H1 (cell line): Measurements from ENCODE around the gene RALGAPA1. TPM values are rescaled to one million over a fixed set of nuclear protein-coding genes. Genes with fewer than 3 reads are reported as not detected.
A peak's percentile ranks its signal among the peaks of the same experiment; 100 is the strongest.

ENCODE experiments used
- BRCA1 ChIP-seq: IDR thresholded peaks from 2 replicates; pipeline ENCODE4 v1.6.1; 2012; ENCODE audit warnings: low read depth, low read length, improper control_type of control experiment
- JUN ChIP-seq: IDR thresholded peaks from 2 replicates; pipeline ENCODE4 v1.6.1; 2011; ENCODE audit warnings: low read depth, mild to moderate bottlenecking, improper control_type of control experiment, low read length
- MAFK ChIP-seq: IDR thresholded peaks from 2 replicates; pipeline ENCODE4 v1.6.1; 2012; ENCODE audit warnings: low read depth, mild to moderate bottlenecking, improper control_type of control experiment, low read length
- NANOG ChIP-seq: IDR thresholded peaks from 2 replicates; pipeline ENCODE4 v1.6.1; 2011; ENCODE audit warnings: low read length, low read depth, mild to moderate bottlenecking, inconsistent platforms; ENCODE audit not compliant: insufficient read depth, poor library complexity, severe bottlenecking
- RNF2 ChIP-seq: fragments of 200-900, 300-1000 bp; sonication (generic); IDR thresholded peaks from 2 replicates; pipeline ENCODE4 v1.7.1; 2016; ENCODE audit warnings: borderline replicate concordance, low read depth, mild to moderate bottlenecking, antibody characterized with exemption, low read length; ENCODE audit not compliant: poor library complexity, severe bottlenecking; ENCODE audit errors: missing control alignments
- SIN3A ChIP-seq, 2 experiments: IDR thresholded peaks in 1 of 2; conservative IDR thresholded peaks in 1 of 2; 2 replicates each; pipeline ENCODE4 v1.6.1; 2011 to 2012; ENCODE audit warnings: low read length in 2 of 2, improper control_type of control experiment in 1 of 2, low read depth in 1 of 2, mild to moderate bottlenecking in 1 of 2
- SP2 ChIP-seq: IDR thresholded peaks from 2 replicates; pipeline ENCODE4 v1.6.1; 2012; ENCODE audit warnings: mild to moderate bottlenecking, low read length, inconsistent platforms
- SP4 ChIP-seq: IDR thresholded peaks from 2 replicates; pipeline ENCODE4 v1.6.1; 2012; ENCODE audit warnings: low read length, inconsistent platforms
- SUZ12 ChIP-seq: fragments of 200-600 bp; sonication (generic); IDR thresholded peaks from 2 replicates; pipeline ENCODE4 v1.6.1; 2012; ENCODE audit warnings: mild to moderate bottlenecking, inconsistent platforms, low read length, moderate library complexity, mixed read lengths
- polyA plus RNA-seq, 7 experiments: library from polyadenylated mRNA; depleted of rRNA in 3 of 7; stranded (reverse) in 5 of 7; unstranded in 2 of 7; fragments of >200 nt in 5 of 7; fragments of 200-250 nt in 2 of 7; gene quantifications; 1 replicate in 5 of 7; 2 replicates in 1 of 7; 4 replicates in 1 of 7; pipeline versions ENCODE4 v1.2.1 to v1.2.3, GENCODE V29; 2011 to 2013; ENCODE audit warnings: missing spikeins in 2 of 7, mixed read lengths in 2 of 7
- total RNA-seq: library from RNA; stranded (reverse); fragmentation: NEBNext Ultra II Directional; extraction: Animal tissue kit (Norgen Biotek cat#: 25700); gene quantifications from 2 replicates; pipeline ENCODE4 v1.2.1, GENCODE V29; 2021
- TF ChIP-seq, protein P1 (sequence below): fragments of 300-600 bp; sonication (generic); IDR thresholded peaks from 2 replicates; pipeline ENCODE4 v1.7.1; 2012; ENCODE audit warnings: low read length, moderate library complexity, mild to moderate bottlenecking, inconsistent platforms; ENCODE audit not compliant: insufficient replicate concordance

RALGAPA1 gene
- total and polyA plus RNA-seq, 2 of the 8 experiments (the other 6 are each of a cell fraction or from before 2014, with no cell fraction given), result 4.2 to 26.7 TPM

DNA sequence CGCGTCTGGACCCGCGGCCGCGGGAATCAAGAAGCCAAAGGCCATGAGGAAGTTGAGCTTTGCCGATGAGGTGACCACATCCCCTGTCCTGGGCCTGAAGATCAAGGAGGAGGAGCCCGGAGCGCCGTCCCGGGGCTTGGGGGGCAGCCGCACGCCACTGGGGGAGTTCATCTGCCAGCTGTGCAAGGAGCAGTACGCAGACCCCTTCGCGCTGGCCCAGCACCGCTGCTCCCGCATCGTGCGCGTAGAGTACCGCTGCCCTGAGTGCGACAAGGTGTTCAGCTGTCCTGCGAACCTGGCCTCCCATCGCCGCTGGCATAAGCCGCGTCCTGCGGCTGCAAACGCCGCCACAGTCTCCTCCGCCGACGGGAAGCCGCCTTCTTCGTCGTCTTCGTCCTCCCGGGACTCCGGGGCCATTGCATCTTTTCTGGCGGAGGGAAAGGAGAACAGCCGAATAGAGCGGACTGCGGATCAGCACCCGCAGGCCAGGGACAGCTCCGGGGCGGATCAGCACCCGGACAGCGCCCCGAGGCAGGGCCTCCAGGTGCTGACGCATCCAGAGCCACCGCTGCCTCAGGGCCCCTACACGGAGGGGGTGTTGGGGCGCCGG, 274.1 kb downstream of the RALGAPA1 start (continued):
- TF ChIP-seq RNF2 (peak; percentile 22), JUN (no peak), BRCA1 (no peak), SUZ12 (peak; percentile 62), SP4 (peak; percentile 86; the same call in 1 of the 2 replicates), NANOG (no peak), SP2 (no peak), SIN3A (conservative IDR thresholded peaks at IDR 0.05 in 1 of 2, IDR thresholded peaks at IDR 0.05 in 1 of 2; ENCODE audit: low read depth in 1 of 2, low read length in 2 of 2) (peak; percentile 100), MAFK (no peak)
- TF ChIP-seq, protein P1, sequence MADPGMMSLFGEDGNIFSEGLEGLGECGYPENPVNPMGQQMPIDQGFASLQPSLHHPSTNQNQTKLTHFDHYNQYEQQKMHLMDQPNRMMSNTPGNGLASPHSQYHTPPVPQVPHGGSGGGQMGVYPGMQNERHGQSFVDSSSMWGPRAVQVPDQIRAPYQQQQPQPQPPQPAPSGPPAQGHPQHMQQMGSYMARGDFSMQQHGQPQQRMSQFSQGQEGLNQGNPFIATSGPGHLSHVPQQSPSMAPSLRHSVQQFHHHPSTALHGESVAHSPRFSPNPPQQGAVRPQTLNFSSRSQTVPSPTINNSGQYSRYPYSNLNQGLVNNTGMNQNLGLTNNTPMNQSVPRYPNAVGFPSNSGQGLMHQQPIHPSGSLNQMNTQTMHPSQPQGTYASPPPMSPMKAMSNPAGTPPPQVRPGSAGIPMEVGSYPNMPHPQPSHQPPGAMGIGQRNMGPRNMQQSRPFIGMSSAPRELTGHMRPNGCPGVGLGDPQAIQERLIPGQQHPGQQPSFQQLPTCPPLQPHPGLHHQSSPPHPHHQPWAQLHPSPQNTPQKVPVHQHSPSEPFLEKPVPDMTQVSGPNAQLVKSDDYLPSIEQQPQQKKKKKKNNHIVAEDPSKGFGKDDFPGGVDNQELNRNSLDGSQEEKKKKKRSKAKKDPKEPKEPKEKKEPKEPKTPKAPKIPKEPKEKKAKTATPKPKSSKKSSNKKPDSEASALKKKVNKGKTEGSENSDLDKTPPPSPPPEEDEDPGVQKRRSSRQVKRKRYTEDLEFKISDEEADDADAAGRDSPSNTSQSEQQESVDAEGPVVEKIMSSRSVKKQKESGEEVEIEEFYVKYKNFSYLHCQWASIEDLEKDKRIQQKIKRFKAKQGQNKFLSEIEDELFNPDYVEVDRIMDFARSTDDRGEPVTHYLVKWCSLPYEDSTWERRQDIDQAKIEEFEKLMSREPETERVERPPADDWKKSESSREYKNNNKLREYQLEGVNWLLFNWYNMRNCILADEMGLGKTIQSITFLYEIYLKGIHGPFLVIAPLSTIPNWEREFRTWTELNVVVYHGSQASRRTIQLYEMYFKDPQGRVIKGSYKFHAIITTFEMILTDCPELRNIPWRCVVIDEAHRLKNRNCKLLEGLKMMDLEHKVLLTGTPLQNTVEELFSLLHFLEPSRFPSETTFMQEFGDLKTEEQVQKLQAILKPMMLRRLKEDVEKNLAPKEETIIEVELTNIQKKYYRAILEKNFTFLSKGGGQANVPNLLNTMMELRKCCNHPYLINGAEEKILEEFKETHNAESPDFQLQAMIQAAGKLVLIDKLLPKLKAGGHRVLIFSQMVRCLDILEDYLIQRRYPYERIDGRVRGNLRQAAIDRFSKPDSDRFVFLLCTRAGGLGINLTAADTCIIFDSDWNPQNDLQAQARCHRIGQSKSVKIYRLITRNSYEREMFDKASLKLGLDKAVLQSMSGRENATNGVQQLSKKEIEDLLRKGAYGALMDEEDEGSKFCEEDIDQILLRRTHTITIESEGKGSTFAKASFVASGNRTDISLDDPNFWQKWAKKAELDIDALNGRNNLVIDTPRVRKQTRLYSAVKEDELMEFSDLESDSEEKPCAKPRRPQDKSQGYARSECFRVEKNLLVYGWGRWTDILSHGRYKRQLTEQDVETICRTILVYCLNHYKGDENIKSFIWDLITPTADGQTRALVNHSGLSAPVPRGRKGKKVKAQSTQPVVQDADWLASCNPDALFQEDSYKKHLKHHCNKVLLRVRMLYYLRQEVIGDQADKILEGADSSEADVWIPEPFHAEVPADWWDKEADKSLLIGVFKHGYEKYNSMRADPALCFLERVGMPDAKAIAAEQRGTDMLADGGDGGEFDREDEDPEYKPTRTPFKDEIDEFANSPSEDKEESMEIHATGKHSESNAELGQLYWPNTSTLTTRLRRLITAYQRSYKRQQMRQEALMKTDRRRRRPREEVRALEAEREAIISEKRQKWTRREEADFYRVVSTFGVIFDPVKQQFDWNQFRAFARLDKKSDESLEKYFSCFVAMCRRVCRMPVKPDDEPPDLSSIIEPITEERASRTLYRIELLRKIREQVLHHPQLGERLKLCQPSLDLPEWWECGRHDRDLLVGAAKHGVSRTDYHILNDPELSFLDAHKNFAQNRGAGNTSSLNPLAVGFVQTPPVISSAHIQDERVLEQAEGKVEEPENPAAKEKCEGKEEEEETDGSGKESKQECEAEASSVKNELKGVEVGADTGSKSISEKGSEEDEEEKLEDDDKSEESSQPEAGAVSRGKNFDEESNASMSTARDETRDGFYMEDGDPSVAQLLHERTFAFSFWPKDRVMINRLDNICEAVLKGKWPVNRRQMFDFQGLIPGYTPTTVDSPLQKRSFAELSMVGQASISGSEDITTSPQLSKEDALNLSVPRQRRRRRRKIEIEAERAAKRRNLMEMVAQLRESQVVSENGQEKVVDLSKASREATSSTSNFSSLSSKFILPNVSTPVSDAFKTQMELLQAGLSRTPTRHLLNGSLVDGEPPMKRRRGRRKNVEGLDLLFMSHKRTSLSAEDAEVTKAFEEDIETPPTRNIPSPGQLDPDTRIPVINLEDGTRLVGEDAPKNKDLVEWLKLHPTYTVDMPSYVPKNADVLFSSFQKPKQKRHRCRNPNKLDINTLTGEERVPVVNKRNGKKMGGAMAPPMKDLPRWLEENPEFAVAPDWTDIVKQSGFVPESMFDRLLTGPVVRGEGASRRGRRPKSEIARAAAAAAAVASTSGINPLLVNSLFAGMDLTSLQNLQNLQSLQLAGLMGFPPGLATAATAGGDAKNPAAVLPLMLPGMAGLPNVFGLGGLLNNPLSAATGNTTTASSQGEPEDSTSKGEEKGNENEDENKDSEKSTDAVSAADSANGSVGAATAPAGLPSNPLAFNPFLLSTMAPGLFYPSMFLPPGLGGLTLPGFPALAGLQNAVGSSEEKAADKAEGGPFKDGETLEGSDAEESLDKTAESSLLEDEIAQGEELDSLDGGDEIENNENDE, result no peak
